ENCODE data around the gene SPIRE2.

GRCh38 chr16:89828199-89828869 is at the start of gene SPIRE2:
- TF ChIP-seq, protein P1, sequence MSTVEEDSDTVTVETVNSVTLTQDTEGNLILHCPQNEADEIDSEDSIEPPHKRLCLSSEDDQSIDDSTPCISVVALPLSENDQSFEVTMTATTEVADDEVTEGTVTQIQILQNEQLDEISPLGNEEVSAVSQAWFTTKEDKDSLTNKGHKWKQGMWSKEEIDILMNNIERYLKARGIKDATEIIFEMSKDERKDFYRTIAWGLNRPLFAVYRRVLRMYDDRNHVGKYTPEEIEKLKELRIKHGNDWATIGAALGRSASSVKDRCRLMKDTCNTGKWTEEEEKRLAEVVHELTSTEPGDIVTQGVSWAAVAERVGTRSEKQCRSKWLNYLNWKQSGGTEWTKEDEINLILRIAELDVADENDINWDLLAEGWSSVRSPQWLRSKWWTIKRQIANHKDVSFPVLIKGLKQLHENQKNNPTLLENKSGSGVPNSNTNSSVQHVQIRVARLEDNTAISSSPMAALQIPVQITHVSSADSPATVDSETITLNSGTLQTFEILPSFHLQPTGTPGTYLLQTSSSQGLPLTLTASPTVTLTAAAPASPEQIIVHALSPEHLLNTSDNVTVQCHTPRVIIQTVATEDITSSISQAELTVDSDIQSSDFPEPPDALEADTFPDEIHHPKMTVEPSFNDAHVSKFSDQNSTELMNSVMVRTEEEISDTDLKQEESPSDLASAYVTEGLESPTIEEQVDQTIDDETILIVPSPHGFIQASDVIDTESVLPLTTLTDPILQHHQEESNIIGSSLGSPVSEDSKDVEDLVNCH (CRISPR knock-in tag; IDR thresholded peaks at IDR 0.05) = no peak
- TF ChIP-seq ZNF660 (CRISPR knock-in tag; IDR thresholded peaks at IDR 0.05; ENCODE audit: borderline replicate concordance, low read depth) (no peak), ATF7 (IDR thresholded peaks at IDR 0.05) (no peak), ATF7 (CRISPR knock-in tag; IDR thresholded peaks at IDR 0.05) (no peak), FOXP1 (IDR thresholded peaks at IDR 0.05) (no peak), FOXP1 (CRISPR knock-in tag; IDR thresholded peaks at IDR 0.05) (no peak), CTCF (CRISPR knock-in tag; IDR thresholded peaks at IDR 0.05) (no peak), ZNF296 (CRISPR knock-in tag; conservative IDR thresholded peaks at IDR 0.05) (no peak), ZNF883 (CRISPR knock-in tag; IDR thresholded peaks at IDR 0.05; ENCODE audit: not compliant biosample characterization) (no peak), RFX5 (IDR thresholded peaks at IDR 0.05; ENCODE audit: low read depth, low read length) (no peak), ZNF121 (CRISPR knock-in tag; IDR thresholded peaks at IDR 0.05) (no peak), GZF1 (CRISPR knock-in tag; IDR thresholded peaks at IDR 0.05) (no peak)
- TF ChIP-seq, protein P2, sequence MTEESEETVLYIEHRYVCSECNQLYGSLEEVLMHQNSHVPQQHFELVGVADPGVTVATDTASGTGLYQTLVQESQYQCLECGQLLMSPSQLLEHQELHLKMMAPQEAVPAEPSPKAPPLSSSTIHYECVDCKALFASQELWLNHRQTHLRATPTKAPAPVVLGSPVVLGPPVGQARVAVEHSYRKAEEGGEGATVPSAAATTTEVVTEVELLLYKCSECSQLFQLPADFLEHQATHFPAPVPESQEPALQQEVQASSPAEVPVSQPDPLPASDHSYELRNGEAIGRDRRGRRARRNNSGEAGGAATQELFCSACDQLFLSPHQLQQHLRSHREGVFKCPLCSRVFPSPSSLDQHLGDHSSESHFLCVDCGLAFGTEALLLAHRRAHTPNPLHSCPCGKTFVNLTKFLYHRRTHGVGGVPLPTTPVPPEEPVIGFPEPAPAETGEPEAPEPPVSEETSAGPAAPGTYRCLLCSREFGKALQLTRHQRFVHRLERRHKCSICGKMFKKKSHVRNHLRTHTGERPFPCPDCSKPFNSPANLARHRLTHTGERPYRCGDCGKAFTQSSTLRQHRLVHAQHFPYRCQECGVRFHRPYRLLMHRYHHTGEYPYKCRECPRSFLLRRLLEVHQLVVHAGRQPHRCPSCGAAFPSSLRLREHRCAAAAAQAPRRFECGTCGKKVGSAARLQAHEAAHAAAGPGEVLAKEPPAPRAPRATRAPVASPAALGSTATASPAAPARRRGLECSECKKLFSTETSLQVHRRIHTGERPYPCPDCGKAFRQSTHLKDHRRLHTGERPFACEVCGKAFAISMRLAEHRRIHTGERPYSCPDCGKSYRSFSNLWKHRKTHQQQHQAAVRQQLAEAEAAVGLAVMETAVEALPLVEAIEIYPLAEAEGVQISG (CRISPR knock-in tag; IDR thresholded peaks at IDR 0.05) = no peak; the same call in 1 of the 2 replicates

All from HepG2 (cell line).